Activated CD8-positive, alpha-beta memory T cell treated with anti-CD3 and anti-CD28 coated beads, Interleukin-2, amount 50 U/mL, for 24 hours (primary cell): ENCODE results near the gene ARSB.

ENCODE experiments used
- DNase-seq: peaks from one replicate; pipeline ENCODE4 v3.0.0-alpha.2; 2020; ENCODE audit errors: extremely low read depth

ARSB gene

GRCh38 chr5:78985116-78985724 is at the start of gene ARSB:
ARSB (minus strand) TSS chr5:78985310; CDS start chr5:78985248, 62 bp downstream.
- peak; percentile 7 for DNase-seq

DNA sequence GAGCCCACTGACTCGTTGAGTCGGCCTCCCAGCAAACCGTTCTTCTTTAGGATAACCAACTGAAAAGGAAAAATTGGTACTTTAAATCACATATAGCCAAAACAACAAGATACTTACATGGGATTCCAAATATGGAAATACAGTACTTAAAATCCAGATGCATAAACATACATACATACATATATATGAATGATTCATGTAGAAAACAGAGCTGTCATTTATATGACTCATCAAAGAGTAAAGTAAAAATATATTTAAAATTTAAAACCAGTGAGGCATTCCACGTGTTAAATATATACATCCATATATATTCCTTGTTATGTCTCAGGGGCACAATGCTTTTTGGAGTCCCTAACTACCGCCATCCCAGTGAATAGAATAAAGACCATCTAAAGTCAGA is 47.7 kb upstream of the ARSB start:
- DNase-seq = no peak

DNA sequence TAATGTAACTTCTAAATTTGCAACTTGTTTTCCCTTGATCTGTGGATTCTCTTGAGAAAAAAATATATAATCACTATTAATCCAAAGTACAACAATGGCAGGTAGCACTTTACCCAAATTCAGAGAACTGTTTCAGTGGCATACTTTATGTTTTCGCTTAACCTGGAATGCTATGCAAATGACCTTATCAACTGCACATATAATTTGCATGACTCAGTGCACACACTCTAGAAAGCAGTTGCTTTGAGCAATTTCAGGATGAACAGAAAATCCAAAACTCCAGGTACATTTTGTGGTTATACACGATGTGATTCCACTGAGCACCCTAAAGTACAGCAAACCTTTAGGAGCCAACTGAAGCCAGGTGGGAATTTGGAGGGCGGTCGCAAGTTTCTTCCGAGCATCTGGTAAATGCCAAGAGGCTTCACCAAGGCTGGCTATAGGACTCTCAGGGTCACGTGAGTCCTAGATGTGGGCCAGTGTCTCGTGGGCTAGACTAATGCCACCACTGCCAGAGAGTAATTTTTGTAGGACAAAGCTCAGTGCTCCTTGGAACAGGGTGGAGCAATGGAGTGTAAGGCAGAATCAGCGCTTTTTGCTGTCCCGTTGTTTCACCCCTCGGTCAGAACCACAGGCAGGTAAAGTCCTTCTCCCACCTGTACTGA is 47.1 kb upstream of the ARSB start:
- DNase-seq = no peak

- DNase-seq = no peak
Observed at GRCh38 chr5:79031485-79031867, 46.4 kb upstream of the ARSB start.

GRCh38 chr5:79030663-79031484 is 45.8 kb upstream of the ARSB start:
- DNase-seq = no peak

- DNase-seq = no peak
Observed at GRCh38 chr5:79025054-79025472, 40.0 kb upstream of the ARSB start.

- no peak for DNase-seq
Observed at GRCh38 chr5:79023947-79024346, 38.8 kb upstream of the ARSB start.

DNA sequence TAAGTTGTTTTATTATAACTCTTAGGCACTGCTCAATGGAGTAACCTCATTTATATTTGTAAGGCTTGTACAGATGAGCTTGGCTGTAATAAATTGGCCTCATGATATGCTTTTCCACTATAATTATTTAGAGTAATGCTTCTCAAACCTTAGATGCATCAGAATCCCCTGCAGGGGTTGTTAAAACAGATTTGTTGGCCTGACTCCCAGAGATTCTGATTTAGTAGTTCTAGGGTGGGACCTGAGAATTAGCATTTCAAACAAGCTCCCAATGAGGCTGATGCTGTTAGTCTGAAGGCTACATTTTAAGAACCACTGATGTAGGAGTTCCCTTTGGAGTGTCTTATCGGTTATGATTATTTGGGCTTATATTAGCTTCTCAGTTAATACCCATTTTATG is 38.2 kb upstream of the ARSB start:
- no peak for DNase-seq

DNA sequence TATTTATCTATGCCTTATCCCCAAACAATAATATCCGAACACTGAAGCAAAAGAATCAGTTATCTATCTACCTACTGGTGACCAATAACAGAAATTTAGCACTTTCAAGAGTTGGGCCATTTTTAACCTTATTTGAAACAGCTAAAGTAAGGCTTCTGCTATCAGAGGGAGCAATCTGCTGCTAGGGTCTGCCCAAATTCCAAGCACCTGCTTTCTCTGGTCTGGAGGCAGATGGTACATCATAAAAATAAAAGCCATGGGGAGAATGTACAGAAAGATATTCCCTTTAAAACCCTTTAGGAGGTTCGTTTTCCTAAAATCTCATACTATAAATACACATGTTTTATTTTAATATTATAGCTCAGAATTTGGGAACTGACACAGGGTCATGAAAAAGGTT is 37.7 kb upstream of the ARSB start:
- no peak for DNase-seq

DNA sequence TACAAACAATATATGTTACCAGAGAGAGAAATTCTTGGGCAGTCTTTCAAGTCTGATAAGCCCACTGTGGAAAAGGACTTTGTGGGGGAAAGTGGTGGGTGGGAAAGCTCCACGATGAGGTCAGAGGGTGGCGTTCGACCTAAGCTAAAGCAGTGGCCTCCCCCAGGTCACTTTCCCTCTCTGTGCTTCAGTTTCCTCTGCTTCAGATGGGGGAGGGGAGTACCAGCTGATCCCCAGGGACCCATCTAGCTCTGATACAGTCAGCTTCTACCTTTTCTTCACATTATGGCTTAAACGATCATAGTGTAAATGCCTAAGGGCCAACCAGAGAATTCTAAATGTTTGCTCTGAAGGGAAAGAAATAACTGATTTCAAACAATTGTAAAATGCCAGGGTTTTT is 36.6 kb upstream of the ARSB start:
- no peak for DNase-seq

GRCh38 chr5:79020861-79021561 is 35.9 kb upstream of the ARSB start:
- DNase-seq = no peak

DNA sequence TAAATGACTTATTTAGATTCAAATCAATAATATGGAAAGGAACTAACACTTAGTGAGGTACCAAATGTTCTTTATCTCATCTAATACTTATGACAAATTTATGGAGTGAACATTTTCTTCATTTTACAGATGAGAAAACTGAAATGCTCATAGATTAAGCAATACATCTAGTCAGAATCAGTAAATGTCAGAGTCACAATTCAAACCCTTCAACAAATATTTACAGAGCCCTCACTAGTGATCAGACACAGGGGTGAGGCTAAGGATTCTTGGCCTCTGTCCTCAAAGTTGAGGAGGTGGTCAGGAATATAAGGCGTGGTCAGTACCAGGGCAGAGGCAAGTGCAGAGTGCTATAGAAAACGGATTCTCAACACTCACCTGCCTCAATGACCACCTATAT is 29.5 kb upstream of the ARSB start:
- no peak for DNase-seq

- DNase-seq = no peak
Observed at GRCh38 chr5:79011869-79012268, 26.8 kb upstream of the ARSB start.

DNA sequence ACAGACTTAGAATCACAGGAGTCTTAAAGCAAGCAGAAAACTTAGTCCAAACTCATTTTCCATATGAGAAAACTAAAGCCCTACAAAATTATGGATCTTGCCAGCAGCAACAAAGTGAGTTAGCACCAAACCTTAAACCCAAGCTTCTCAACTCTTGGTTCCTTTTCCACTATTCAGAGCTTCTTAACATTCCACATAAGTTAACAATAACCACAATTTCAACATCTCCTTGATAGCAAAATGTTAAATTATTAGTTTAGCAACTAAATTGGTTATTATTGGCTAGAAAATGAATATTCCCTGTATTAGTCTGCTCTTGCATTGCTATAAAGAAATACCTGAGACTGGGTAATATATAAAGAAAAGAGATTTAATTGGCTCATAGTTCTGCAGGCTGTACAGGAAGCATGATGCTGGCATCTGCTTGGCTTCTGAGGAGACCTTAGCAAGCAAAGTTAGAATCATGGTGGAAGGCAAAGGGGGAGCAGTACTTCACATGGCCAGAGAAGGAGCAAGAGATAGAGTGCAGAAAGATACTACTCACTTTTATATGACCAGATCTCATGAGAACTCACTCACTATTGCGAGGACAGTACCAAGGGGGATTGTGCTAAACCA is 26.2 kb upstream of the ARSB start:
- no peak for DNase-seq

DNA sequence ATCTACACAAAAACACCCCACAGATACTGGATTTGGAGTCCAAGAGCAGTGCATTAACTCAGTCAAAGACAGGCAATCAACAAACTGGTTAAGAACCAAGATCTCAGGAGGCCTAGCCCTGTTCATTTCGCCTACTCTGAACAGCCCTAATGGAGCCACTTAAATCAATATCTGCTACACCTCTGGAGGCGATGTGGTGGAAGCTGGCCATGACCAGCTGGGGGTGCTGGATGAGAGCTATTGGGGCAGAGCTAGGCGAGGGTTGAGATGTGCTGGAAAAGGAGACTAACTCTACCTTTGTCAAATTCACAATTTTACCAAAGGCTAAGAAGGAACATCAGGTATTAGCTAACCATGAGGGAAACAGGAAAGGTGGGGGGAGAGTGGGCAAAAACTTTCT is 23.3 kb upstream of the ARSB start:
- DNase-seq = no peak

DNA sequence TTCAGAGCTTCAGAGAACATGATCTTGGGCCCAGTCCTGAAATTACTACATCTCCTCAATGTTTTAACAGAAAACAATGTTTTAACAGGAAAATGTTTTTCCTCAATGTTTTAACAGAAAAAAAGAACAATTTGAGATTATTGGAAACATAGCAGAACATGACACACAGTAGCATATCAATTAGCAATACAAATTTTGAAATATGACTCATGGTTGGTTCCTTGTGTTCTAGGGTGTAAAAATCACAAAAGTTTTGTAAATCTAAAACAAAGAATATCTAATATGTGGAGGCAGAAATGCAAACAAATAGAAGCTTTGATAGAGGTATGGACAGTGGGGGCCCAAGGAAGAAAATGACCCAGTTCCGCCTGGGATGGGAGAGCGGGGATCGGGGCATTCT is 22.8 kb upstream of the ARSB start:
- no peak for DNase-seq

GRCh38 chr5:79005936-79006631 is 21.0 kb upstream of the ARSB start:
- no peak for DNase-seq

DNA sequence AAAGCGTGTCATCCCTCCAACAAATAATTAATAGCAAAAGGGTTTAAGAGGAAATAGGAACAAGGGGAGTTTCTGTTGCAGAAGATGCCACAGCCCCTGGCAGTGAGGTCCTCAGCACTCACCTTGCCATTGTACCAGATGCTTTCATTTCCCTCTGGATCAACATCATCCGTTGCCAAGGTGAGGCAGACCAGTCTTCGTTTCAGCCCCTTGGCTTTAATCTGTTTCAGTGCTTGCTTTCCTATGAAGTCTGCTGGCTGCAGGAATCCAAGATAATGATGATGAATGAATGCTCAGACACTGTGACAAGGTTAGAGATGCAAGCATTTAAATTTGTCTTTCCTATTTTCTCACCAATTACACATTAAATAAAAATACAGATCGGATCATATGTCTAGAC is 20.0 kb upstream of the ARSB start:
- DNase-seq = no peak

DNA sequence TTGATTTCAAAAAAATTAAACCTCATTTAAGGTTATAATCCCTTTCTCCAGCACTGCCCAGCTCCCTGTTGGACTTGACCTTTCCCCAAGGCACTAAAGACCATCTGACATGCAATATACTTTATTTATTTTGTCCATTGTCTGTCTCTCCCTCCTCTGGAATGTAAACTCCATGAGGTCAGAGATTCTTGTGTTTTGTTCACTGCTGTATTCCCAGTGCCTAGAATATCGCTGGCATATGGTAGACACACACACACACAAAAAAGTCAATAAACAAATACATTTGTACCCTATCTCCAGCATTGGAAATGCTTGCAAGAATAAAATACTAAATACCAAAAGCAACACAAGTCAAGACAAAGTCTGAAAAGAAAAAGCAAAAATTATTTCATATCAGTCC is 17.3 kb upstream of the ARSB start:
- DNase-seq = no peak

- DNase-seq = no peak
Observed at GRCh38 chr5:79001471-79001870, 16.4 kb upstream of the ARSB start.

DNA sequence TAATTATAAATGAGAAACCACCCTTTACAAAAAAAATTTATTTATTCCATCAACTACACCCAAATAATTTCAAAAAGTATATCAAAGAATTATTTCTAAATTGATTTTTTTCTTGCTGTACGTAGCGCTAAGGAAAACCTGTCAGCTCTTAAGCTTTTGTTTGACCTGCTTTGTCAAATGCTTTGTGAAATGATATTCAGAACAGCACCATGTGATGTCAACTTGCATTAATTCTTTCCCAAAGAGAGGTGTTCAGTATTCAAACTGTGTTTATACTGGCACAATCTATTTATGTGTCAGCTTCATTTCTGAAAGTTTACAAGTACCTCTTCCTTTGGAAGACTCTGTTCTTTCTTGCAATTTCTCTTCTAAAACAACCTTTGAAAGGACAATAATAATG is 12.0 kb upstream of the ARSB start:
- no peak for DNase-seq
